SU-DHL-6 (cell line): ENCODE data around the gene CEP97.

Experiments used
- EZH2phosphoT487 ChIP-seq: fragments of 200-600 bp; sonication (generic), shearing (Covaris generic); conservative IDR thresholded peaks from 2 replicates; pipeline ENCODE4 v1.6.1; 2018; ENCODE audit warnings: mild to moderate bottlenecking, antibody characterized with exemption, low read length, moderate library complexity, mixed read lengths
- TF ChIP-seq, protein P1 (sequence below): fragments of 200-600 bp; sonication (generic); IDR thresholded peaks from one replicate; pipeline ENCODE4 v1.5.1; 2017; ENCODE audit warnings: antibody characterized with exemption, mild to moderate bottlenecking, low read length, moderate library complexity; ENCODE audit not compliant: insufficient read depth, poor library complexity, severe bottlenecking

DNA sequence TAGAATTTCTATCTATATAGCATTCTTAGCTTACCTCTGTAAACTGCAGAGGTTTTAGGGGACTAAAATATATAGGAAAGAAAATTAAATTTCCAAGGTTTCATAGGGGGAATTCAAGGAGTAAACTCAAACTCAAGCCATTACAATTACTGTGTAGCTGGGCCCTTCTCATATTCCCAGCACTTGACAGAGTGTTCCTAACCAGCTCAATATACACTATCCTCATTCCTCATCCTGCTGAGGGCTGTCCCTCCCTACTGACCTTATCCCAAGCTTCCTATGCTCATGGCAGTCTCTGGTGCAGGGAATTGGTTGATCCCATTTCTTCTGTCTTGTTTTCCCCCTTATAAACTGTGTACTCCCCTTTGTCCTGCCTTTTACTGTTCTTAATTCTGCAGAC, 88.5 kb downstream of the CEP97 start:
- TF ChIP-seq, protein P1, sequence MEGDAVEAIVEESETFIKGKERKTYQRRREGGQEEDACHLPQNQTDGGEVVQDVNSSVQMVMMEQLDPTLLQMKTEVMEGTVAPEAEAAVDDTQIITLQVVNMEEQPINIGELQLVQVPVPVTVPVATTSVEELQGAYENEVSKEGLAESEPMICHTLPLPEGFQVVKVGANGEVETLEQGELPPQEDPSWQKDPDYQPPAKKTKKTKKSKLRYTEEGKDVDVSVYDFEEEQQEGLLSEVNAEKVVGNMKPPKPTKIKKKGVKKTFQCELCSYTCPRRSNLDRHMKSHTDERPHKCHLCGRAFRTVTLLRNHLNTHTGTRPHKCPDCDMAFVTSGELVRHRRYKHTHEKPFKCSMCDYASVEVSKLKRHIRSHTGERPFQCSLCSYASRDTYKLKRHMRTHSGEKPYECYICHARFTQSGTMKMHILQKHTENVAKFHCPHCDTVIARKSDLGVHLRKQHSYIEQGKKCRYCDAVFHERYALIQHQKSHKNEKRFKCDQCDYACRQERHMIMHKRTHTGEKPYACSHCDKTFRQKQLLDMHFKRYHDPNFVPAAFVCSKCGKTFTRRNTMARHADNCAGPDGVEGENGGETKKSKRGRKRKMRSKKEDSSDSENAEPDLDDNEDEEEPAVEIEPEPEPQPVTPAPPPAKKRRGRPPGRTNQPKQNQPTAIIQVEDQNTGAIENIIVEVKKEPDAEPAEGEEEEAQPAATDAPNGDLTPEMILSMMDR, result no peak
- TF ChIP-seq EZH2phosphoT487, result no peak
